RKO (cell line): Measurements from ENCODE around the gene MED12L.
"Not testable (repeated sequence)": the region's sequence is repeated elsewhere in the genome, so short reads cannot be mapped to it uniquely, and the experiment has no call there.

Source experiments
- DNase-seq: peaks from one replicate; pipeline ENCODE4 v3.0.0-alpha.2; 2016; ENCODE audit warnings: low spot score

The MED12L gene

GRCh38 chr3:151383956-151384355 lies 298.5 kb downstream of the MED12L start:
- DNase-seq: no peak

DNA sequence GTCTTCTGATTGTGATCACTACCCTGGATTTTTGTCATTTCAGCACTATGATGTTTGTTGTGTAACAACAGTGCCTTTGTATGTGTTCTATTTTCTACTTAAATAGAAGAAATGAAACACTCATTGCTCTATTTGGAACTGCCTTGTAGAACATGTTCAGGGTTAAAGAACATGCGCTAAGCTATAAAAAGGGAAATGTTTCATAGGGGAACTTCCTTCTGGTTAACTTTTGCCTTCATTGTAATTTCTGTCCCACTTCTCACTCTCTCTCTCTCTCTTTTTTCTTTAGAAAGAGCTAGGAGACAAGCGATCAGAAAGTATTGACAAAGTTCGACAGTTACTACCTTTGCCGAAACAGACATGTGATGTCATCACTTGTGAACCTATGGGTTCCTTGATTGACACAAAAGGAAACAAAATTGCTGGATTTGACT lies 299.3 kb downstream of the MED12L start, which contains the start of gene P2RY12:
P2RY12 (minus strand) TSS at position 13 of the 434 bp plus-strand sequence. CDS start 45,908 bp downstream, outside the sequence.
- no peak for DNase-seq

- no peak for DNase-seq
Observed at GRCh38 chr3:151386056-151386455, 300.6 kb downstream of the MED12L start.

- no peak for DNase-seq
Observed at GRCh38 chr3:151387432-151387831, 302.0 kb downstream of the MED12L start.

GRCh38 chr3:151387842-151388241 lies 302.4 kb downstream of the MED12L start:
- no peak for DNase-seq

- DNase-seq: no peak
Observed at GRCh38 chr3:151391720-151392119, 306.3 kb downstream of the MED12L start.

- DNase-seq: not testable (repeated sequence)
Observed at GRCh38 chr3:151392191-151392590, 306.7 kb downstream of the MED12L start.

DNA sequence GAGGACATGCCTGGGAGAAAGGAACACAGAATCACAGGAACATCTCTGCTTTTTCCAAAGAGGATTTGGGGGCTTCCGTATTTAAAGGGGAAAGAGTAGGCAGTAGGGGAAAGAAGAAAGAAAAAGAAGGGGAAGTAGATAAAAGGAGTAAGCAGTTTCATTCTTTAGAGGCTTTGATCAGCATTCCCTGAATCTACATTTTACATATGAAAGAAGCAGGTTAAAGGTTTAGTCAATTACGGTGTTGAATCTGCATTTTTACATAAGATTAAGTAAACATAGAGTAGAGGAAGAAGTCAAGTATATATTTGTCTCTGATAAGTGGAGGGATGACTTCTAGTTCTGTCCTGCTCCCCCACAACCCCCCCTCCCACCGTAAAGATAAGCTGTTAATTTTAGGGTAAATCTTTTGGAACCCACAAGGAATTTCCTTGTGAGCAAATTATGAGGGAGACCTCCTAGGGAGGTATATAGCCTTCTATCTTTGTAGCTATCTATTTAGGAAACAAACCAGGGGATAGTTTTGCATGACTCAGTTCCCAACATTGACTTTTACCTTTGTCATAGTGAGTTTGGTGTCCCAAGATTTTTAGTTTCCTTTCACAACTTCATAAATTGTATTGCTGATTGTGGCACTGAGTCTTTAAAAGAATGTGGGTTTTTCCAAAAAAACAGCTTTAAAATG lies 307.8 kb downstream of the MED12L start:
- no peak for DNase-seq

- no peak for DNase-seq
Observed at GRCh38 chr3:151393941-151394340, 308.5 kb downstream of the MED12L start.

DNA sequence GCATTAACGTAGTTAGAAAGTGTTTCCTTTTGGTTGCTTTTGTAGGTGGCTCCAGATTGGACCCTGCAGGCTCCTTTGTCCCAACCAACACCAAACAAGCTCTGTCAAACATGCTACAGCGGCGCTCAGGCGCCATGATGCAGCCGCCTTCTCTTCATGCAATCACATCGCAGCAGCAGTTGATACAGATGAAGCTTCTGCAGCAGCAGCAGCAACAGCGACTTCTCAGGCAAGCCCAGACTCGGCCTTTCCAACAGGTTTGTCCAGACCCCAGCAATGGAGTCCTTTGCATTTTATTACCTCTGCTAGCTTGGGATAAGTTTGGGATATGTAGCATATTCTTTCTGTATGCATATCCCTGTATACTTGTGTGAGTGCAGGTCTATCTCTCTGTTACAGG lies 309.1 kb downstream of the MED12L start:
- DNase-seq: no peak

GRCh38 chr3:151395806-151396205 lies 310.3 kb downstream of the MED12L start:
- peak; percentile 87 for DNase-seq

DNA sequence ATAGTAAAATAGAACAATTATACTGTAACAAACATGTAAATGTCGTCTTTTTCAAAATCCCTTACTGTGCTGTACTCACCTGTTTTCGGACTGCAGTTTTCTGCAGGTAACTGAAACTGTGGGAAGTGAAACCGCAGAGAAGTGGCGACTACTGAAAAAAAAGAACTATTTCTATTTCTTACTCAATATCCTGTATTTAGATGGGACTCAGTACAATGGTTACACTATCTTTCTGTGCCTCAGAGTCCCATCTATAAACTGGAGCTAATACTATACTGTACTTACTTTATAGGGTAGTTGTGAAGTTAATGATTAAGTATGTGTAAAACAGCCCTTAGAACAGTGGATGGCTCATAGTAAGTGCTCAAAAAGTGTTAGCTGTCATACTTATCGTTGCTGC lies 313.4 kb downstream of the MED12L start:
- no peak for DNase-seq

DNA sequence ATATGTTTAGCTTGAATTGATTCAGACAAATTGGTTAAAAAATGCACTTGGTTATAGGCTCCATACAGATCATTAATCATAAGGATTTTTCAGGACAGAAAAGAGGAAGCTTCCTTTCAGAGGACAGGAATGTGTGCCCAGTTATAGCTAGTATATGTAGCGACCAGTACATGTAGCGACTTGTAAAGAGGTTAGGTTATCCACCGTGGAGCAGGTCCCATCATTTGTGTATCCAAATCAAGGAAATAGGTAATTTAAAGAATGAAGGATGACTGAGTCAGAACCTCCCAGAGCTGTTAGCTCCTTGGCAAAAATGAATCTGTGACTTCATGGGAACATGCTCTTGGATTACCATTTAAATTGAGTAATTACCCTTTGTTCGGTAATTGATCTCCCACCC lies 314.9 kb downstream of the MED12L start:
- DNase-seq: no peak

GRCh38 chr3:151402349-151402748 lies 316.9 kb downstream of the MED12L start:
- no peak for DNase-seq

GRCh38 chr3:151403246-151403645 lies 317.8 kb downstream of the MED12L start:
- no peak for DNase-seq

DNA sequence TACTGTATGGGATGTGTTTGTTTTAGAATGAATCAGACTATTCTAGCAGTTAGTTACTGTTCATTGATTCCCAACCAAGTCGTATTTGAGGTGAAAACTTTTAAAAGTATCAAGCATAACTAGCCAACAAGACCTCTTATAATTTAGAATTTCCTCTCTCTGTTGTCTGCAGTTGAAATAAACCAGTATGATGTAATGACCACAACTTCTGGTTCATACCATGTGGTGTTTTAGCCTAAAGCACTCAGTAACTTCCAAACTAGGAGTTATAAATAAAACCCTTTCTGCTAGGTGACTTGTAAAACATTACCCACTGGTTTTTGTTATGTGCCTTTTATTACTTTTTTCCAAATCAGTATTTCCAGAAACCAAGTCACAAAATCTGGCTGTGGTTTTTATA lies 318.9 kb downstream of the MED12L start:
- no peak for DNase-seq

GRCh38 chr3:151407928-151408327 lies 322.5 kb downstream of the MED12L start:
- no peak for DNase-seq

- no peak for DNase-seq
Observed at GRCh38 chr3:151410891-151411559, 325.6 kb downstream of the MED12L start.

GRCh38 chr3:151412989-151413388 lies 327.5 kb downstream of the MED12L start:
- DNase-seq: no peak

DNA sequence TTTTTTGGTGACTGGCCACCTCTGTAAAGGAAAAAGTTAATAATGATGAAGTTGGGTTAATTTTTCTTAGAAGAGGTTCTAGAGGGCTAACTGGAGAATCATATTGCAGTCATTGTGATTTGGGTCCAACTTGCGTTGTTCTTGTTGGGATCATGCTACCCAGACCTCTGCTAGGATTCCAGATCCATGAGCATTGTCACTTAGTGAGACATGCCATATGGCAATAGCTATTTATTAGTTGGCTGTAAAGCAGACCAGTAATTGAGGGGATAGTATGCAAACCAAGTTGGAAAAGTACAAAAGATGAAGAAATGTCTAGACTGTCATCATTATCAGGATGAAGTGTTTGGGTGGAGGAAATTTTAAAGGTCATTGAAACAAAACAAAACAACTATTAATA lies 329.8 kb downstream of the MED12L start:
- no peak for DNase-seq

DNA sequence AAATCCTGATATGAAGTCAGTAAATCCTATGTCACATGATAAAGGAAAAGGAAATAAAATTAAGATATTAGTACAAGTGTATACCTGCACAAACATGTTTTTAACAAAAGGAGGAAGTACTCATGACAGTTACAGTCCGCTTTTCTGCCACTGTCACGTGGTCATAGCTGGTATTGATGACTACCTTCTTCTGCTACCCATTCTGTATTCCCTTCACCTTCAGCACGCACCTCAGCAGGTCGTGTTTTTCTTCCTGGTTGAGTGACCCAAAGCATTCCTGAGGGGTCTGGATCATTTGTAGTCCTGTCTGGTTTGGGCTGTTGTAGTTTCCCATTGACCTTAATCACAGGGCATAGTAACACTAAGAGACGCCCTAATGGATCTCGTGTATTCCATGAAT lies 334.3 kb downstream of the MED12L start:
- no peak for DNase-seq

DNA sequence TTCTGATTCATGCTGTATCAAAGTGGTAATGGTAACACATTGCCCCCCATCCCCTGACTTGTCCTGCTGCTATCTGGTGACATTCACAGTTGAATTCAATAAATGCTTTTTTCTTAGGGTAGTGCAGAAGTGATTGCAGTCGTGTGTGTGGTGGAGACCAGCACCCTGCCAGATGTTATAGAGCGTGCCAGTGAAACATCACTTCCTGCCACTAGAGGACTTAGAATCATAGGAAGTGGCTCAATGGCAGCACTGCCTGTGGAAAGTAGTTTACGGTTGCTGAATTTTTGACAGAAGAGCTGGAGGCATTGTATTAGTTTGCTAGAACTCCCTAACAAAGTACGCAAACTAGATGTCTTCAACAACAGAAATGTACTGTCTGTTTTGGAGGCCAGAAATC lies 336.5 kb downstream of the MED12L start:
- peak; percentile 3 for DNase-seq

- no peak for DNase-seq
Observed at GRCh38 chr3:151423091-151423490, 337.6 kb downstream of the MED12L start.
